IPS-18c (cell line): Measurements from ENCODE around the gene HSP90B1.

Source experiments
- H3K4me3 ChIP-seq: 2 replicates; pipeline ENCODE4 v1.7.0; 2013; ENCODE audit warnings: low read depth, mild to moderate bottlenecking, low read length, moderate library complexity; ENCODE audit not compliant: insufficient read depth
- H3K9me3 ChIP-seq: one replicate; pipeline ENCODE4 v1.6.1; 2013; ENCODE audit warnings: mild to moderate bottlenecking, low read length, moderate library complexity; ENCODE audit not compliant: control insufficient read depth, insufficient read depth

The HSP90B1 gene

GRCh38 chr12:103958621-103959020, 28.4 kb downstream of the HSP90B1 start:
- Histone ChIP-seq H3K9me3 (no peaks in the 10 kb centered on the region), H3K4me3 (no peak overlapping the region)

GRCh38 chr12:103960616-103961227, 30.5 kb downstream of the HSP90B1 start:
- H3K9me3 ChIP-seq = no peaks in the 10 kb centered on the region
- H3K4me3 ChIP-seq = no peak overlapping the region

- no peaks in the 10 kb centered on the region for H3K9me3 ChIP-seq
- no peak overlapping the region for H3K4me3 ChIP-seq
These were observed 32.3 kb downstream of the HSP90B1 start for GRCh38 chr12:103962493-103962892.

- H3K9me3 ChIP-seq = no peaks in the 10 kb centered on the region
- peak overlapping the region; percentile 58 for H3K4me3 ChIP-seq
These were observed 34.6 kb downstream of the HSP90B1 start for GRCh38 chr12:103964805-103965204.

- Histone ChIP-seq H3K9me3 (no peaks in the 10 kb centered on the region), H3K4me3 (peak overlapping the region; percentile 58)
These were observed 35.0 kb downstream of the HSP90B1 start for GRCh38 chr12:103965255-103965589.

- Histone ChIP-seq H3K4me3 (peak within 1 kb of the TSS; percentile 58), H3K9me3 (no peaks in the 10 kb centered on the region)
These were observed 35.6 kb downstream of the HSP90B1 start, which contains the start of gene TDG for GRCh38 chr12:103965590-103966504. TDG (plus strand) TSS chr12:103965872; CDS start chr12:103966038, 166 bp downstream.

GRCh38 chr12:103966736-103967135, 36.5 kb downstream of the HSP90B1 start:
- H3K9me3 ChIP-seq = no peaks in the 10 kb centered on the region
- H3K4me3 ChIP-seq = peak overlapping the region; percentile 58

- Histone ChIP-seq H3K4me3 (no peak overlapping the region), H3K9me3 (no peaks in the 10 kb centered on the region)
These were observed 39.2 kb downstream of the HSP90B1 start for GRCh38 chr12:103969391-103969790.

- H3K9me3 ChIP-seq = no peaks in the 10 kb centered on the region
- no peak overlapping the region for H3K4me3 ChIP-seq
These were observed 43.7 kb downstream of the HSP90B1 start for GRCh38 chr12:103973909-103974308.

- Histone ChIP-seq H3K9me3 (no peaks in the 10 kb centered on the region), H3K4me3 (no peak overlapping the region)
These were observed 45.2 kb downstream of the HSP90B1 start for GRCh38 chr12:103975368-103975767.

- no peaks in the 10 kb centered on the region for H3K9me3 ChIP-seq
- H3K4me3 ChIP-seq = no peak overlapping the region
These were observed 48.3 kb downstream of the HSP90B1 start for GRCh38 chr12:103978384-103978982.

GRCh38 chr12:103986829-103987228, 56.6 kb downstream of the HSP90B1 start:
- Histone ChIP-seq H3K4me3 (no peak overlapping the region), H3K9me3 (no peaks in the 10 kb centered on the region)

- Histone ChIP-seq H3K4me3 (no peak overlapping the region), H3K9me3 (no peaks in the 10 kb centered on the region)
These were observed 64.0 kb downstream of the HSP90B1 start for GRCh38 chr12:103994235-103994634.

- H3K4me3 ChIP-seq = no peak overlapping the region
- H3K9me3 ChIP-seq = no peaks in the 10 kb centered on the region
These were observed 66.4 kb downstream of the HSP90B1 start for GRCh38 chr12:103996595-103996994.

GRCh38 chr12:103997286-103997900, 67.2 kb downstream of the HSP90B1 start:
- H3K4me3 ChIP-seq = no peak overlapping the region
- H3K9me3 ChIP-seq = no peaks in the 10 kb centered on the region
